Measurements from ENCODE around the gene SPEF2. TPM values are rescaled to one million over a fixed set of nuclear protein-coding genes. Genes with fewer than 3 reads are reported as not detected.

Gene SPEF2
- 2.3 and 10.9 TPM in 2 replicates for total RNA-seq (2014; rRNA removed; shearing (Covaris generic); ENCODE audit: low replicate concordance)

- in situ Hi-C loops (cut with HindIII; ENCODE audit: low pct_unique_long_range_greater_than_20kb, low sequenced_read_pairs): no loop called here
- DNase-seq (ENCODE audit: low read depth): peak; percentile 92
These were observed at the start of gene SPEF2 for GRCh38 chr5:35617435-35618303. Gene SPEF2, plus strand, starts transcription at chr5:35617863. Its CDS starts 135 bp downstream, at chr5:35617998.

GRCh38 chr5:35575578-35575977 lies 42.1 kb upstream of the SPEF2 start:
- in situ Hi-C loops (cut with HindIII; ENCODE audit: low pct_unique_long_range_greater_than_20kb, low sequenced_read_pairs): no loop called here
- DNase-seq (ENCODE audit: low read depth): no peak

GRCh38 chr5:35587419-35587818 lies 30.2 kb upstream of the SPEF2 start:
- in situ Hi-C loops (cut with HindIII; ENCODE audit: low pct_unique_long_range_greater_than_20kb, low sequenced_read_pairs): no loop called here
- DNase-seq (ENCODE audit: low read depth): no peak

GRCh38 chr5:35593338-35593737 lies 24.3 kb upstream of the SPEF2 start:
- DNase-seq (ENCODE audit: low read depth): no peak
- in situ Hi-C loops (cut with HindIII; ENCODE audit: low pct_unique_long_range_greater_than_20kb, low sequenced_read_pairs): no loop called here

- DNase-seq (ENCODE audit: low read depth): no peak
These were observed 18.8 kb upstream of the SPEF2 start for GRCh38 chr5:35598707-35599370.

GRCh38 chr5:35600591-35600990 lies 17.1 kb upstream of the SPEF2 start:
- DNase-seq (ENCODE audit: low read depth): no peak
- in situ Hi-C loops (cut with HindIII; ENCODE audit: low pct_unique_long_range_greater_than_20kb, low sequenced_read_pairs): no loop called here

More at GRCh38 chr5:35598707-35599370, 18.8 kb upstream of the SPEF2 start:
- in situ Hi-C loops (cut with HindIII; ENCODE audit: low pct_unique_long_range_greater_than_20kb, low sequenced_read_pairs): no loop called here

GRCh38 chr5:35608881-35609779 lies 8.5 kb upstream of the SPEF2 start:
- in situ Hi-C loops (cut with HindIII; ENCODE audit: low pct_unique_long_range_greater_than_20kb, low sequenced_read_pairs): no loop called here
- DNase-seq (ENCODE audit: low read depth): no peak

GRCh38 chr5:35617060-35617434 lies 616 bp upstream of the SPEF2 start:
- in situ Hi-C loops (cut with HindIII; ENCODE audit: low pct_unique_long_range_greater_than_20kb, low sequenced_read_pairs): no loop called here
- DNase-seq (ENCODE audit: low read depth): no peak

GRCh38 chr5:35618304-35618636 lies 607 bp downstream of the SPEF2 start:
- DNase-seq (ENCODE audit: low read depth): no peak
- in situ Hi-C loops (cut with HindIII; ENCODE audit: low pct_unique_long_range_greater_than_20kb, low sequenced_read_pairs): no loop called here

- no peak for DNase-seq (ENCODE audit: low read depth)
- in situ Hi-C loops (cut with HindIII; ENCODE audit: low pct_unique_long_range_greater_than_20kb, low sequenced_read_pairs): no loop called here
These were observed 1.1 kb downstream of the SPEF2 start for GRCh38 chr5:35618781-35619180.

- no peak for DNase-seq (ENCODE audit: low read depth)
- in situ Hi-C loops (cut with HindIII; ENCODE audit: low pct_unique_long_range_greater_than_20kb, low sequenced_read_pairs): no loop called here
These were observed 5.3 kb downstream of the SPEF2 start for GRCh38 chr5:35622974-35623373.

- DNase-seq (ENCODE audit: low read depth): no peak
- in situ Hi-C loops (cut with HindIII; ENCODE audit: low pct_unique_long_range_greater_than_20kb, low sequenced_read_pairs): no loop called here
These were observed 6.3 kb downstream of the SPEF2 start for GRCh38 chr5:35623991-35624390.

- no peak for DNase-seq (ENCODE audit: low read depth)
- in situ Hi-C loops (cut with HindIII; ENCODE audit: low pct_unique_long_range_greater_than_20kb, low sequenced_read_pairs): no loop called here
These were observed 8.4 kb downstream of the SPEF2 start for GRCh38 chr5:35626108-35626507.

GRCh38 chr5:35626553-35626952 lies 8.9 kb downstream of the SPEF2 start:
- in situ Hi-C loops (cut with HindIII; ENCODE audit: low pct_unique_long_range_greater_than_20kb, low sequenced_read_pairs): no loop called here
- DNase-seq (ENCODE audit: low read depth): no peak

- in situ Hi-C loops (cut with HindIII; ENCODE audit: low pct_unique_long_range_greater_than_20kb, low sequenced_read_pairs): no loop called here
- DNase-seq (ENCODE audit: low read depth): no peak
These were observed 16.7 kb downstream of the SPEF2 start for GRCh38 chr5:35634326-35634725.

GRCh38 chr5:35640623-35641022 lies 23.0 kb downstream of the SPEF2 start:
- no peak for DNase-seq (ENCODE audit: low read depth)
- in situ Hi-C loops (cut with HindIII; ENCODE audit: low pct_unique_long_range_greater_than_20kb, low sequenced_read_pairs): no loop called here

GRCh38 chr5:35644543-35644942 lies 26.9 kb downstream of the SPEF2 start:
- in situ Hi-C loops (cut with HindIII; ENCODE audit: low pct_unique_long_range_greater_than_20kb, low sequenced_read_pairs): no loop called here
- peak; percentile 33 for DNase-seq (ENCODE audit: low read depth)

GRCh38 chr5:35647128-35647527 lies 29.5 kb downstream of the SPEF2 start:
- no peak for DNase-seq (ENCODE audit: low read depth)
- in situ Hi-C loops (cut with HindIII; ENCODE audit: low pct_unique_long_range_greater_than_20kb, low sequenced_read_pairs): no loop called here

- DNase-seq (ENCODE audit: low read depth): no peak
- in situ Hi-C loops (cut with HindIII; ENCODE audit: low pct_unique_long_range_greater_than_20kb, low sequenced_read_pairs): no loop called here
These were observed 30.0 kb downstream of the SPEF2 start for GRCh38 chr5:35647712-35648111.

Data from Caki2 (cell line).